Osteoblast (primary cell): Measurements from ENCODE around the gene C17orf50. TPM values are rescaled to one million over a fixed set of nuclear protein-coding genes. Genes with fewer than 3 reads are reported as not detected.

ENCODE experiments used
- DNase-seq: peaks from one replicate; pipeline ENCODE4 v3.0.0; 2011; ENCODE audit warnings: low spot score, mixed read lengths; ENCODE audit not compliant: insufficient read length; ENCODE audit errors: missing footprints
- H2AFZ ChIP-seq: 2 replicates; pipeline ENCODE4 v1.6.0; 2011; ENCODE audit warnings: mild to moderate bottlenecking, low read length
- H3K27ac ChIP-seq: 2 replicates; pipeline ENCODE4 v1.5.1; 2011; ENCODE audit warnings: mild to moderate bottlenecking, low read depth, low read length, moderate library complexity
- H3K27me3 ChIP-seq: 2 replicates; pipeline ENCODE4 v1.6.0; 2012; ENCODE audit warnings: mild to moderate bottlenecking, control low read depth, inconsistent platforms, low read length, moderate library complexity; ENCODE audit not compliant: insufficient read depth
- H3K36me3 ChIP-seq: 2 replicates; pipeline ENCODE4 v1.5.1; 2011; ENCODE audit warnings: mild to moderate bottlenecking, low read length, control low read depth, moderate library complexity; ENCODE audit not compliant: insufficient read depth
- H3K4me1 ChIP-seq: 2 replicates; pipeline ENCODE4 v1.5.1; 2011; ENCODE audit warnings: mild to moderate bottlenecking, low read length, control low read depth, moderate library complexity; ENCODE audit not compliant: insufficient read depth
- H3K4me2 ChIP-seq: 2 replicates; pipeline ENCODE4 v1.6.0; 2011; ENCODE audit warnings: mild to moderate bottlenecking, low read length; ENCODE audit not compliant: insufficient read depth
- H3K4me3 ChIP-seq: fragments of 200-600 bp; sonication (generic); 3 replicates; pipeline ENCODE4 v1.5.1; 2012; ENCODE audit warnings: mild to moderate bottlenecking, low read length, inconsistent platforms; ENCODE audit not compliant: insufficient read depth
- H3K79me2 ChIP-seq: 2 replicates; pipeline ENCODE4 v1.6.0; 2012; ENCODE audit warnings: mild to moderate bottlenecking, low read length, control low read depth, inconsistent platforms; ENCODE audit not compliant: insufficient read depth
- H3K9me3 ChIP-seq: 2 replicates; pipeline ENCODE4 v1.5.1; 2011; ENCODE audit warnings: low read depth, low read length, control low read depth
- H4K20me1 ChIP-seq: 2 replicates; pipeline ENCODE4 v1.6.0; 2012; ENCODE audit warnings: mild to moderate bottlenecking, low read length, control low read depth; ENCODE audit not compliant: insufficient read depth
- CTCF ChIP-seq: IDR thresholded peaks from 2 replicates; pipeline ENCODE4 v1.5.1; 2011; ENCODE audit warnings: mild to moderate bottlenecking, low read depth, low read length, moderate library complexity; ENCODE audit errors: extremely low read depth
- total RNA-seq: library from RNA; depleted of rRNA; stranded (reverse); fragments of >200 nt; gene quantifications from 2 replicates; pipeline ENCODE4 v1.2.3, GENCODE V29; 2012

The C17orf50 gene
- total RNA-seq, 1 donor: not detected

- Histone ChIP-seq H4K20me1 (no peaks in the 10 kb centered on the region), H2AFZ (no peak overlapping the region), H3K27ac (no peak overlapping the region), H3K4me1 (peaks cover 52% of the 10 kb centered on the region), H3K36me3 (no peaks in the 10 kb centered on the region), H3K9me3 (no peaks in the 10 kb centered on the region), H3K4me3 (no peak overlapping the region), H3K79me2 (no peaks in the 10 kb centered on the region), H3K4me2 (no peak overlapping the region), H3K27me3 (peaks cover 20% of the 10 kb centered on the region)
- peak; percentile 85 for DNase-seq
- TF ChIP-seq CTCF: no peak
Measured at GRCh38 chr17:35784895-35785294, 24.2 kb downstream of the C17orf50 start.

GRCh38 chr17:35786941-35787432 is 26.3 kb downstream of the C17orf50 start:
- Histone ChIP-seq H3K4me1 (peaks cover 52% of the 10 kb centered on the region), H3K36me3 (no peaks in the 10 kb centered on the region), H3K4me2 (peak overlapping the region; percentile 32), H2AFZ (peak overlapping the region; percentile 60), H4K20me1 (no peaks in the 10 kb centered on the region), H3K27ac (peak overlapping the region; percentile 28), H3K27me3 (peaks cover 14% of the 10 kb centered on the region), H3K4me3 (no peak overlapping the region), H3K9me3 (no peaks in the 10 kb centered on the region), H3K79me2 (no peaks in the 10 kb centered on the region)
- no peak for TF ChIP-seq CTCF
- DNase-seq: peak; percentile 64

GRCh38 chr17:35788477-35789368 is 28.0 kb downstream of the C17orf50 start:
- peak overlapping the region; percentile 68 for H3K4me2 ChIP-seq
- H2AFZ ChIP-seq: peak overlapping the region; percentile 75
- peak; percentile 97 for DNase-seq
- H3K9me3 ChIP-seq: no peaks in the 10 kb centered on the region
- peaks cover 24% of the 10 kb centered on the region for H3K27me3 ChIP-seq
- H3K4me1 ChIP-seq: peaks cover 45% of the 10 kb centered on the region
- H3K79me2 ChIP-seq: no peaks in the 10 kb centered on the region
- no peaks in the 10 kb centered on the region for H3K36me3 ChIP-seq
- no peaks in the 10 kb centered on the region for H4K20me1 ChIP-seq
- TF ChIP-seq CTCF: no peak
- peak overlapping the region; percentile 40 for H3K4me3 ChIP-seq
- peak overlapping the region; percentile 89 for H3K27ac ChIP-seq

GRCh38 chr17:35790841-35791240 is 30.2 kb downstream of the C17orf50 start:
- Histone ChIP-seq H4K20me1 (no peaks in the 10 kb centered on the region), H3K79me2 (no peaks in the 10 kb centered on the region), H3K36me3 (no peaks in the 10 kb centered on the region), H3K27ac (no peak overlapping the region), H2AFZ (no peak overlapping the region), H3K4me3 (no peak overlapping the region), H3K4me1 (peaks cover 33% of the 10 kb centered on the region), H3K27me3 (peaks cover 43% of the 10 kb centered on the region), H3K9me3 (no peaks in the 10 kb centered on the region), H3K4me2 (no peak overlapping the region)
- DNase-seq: no peak
- no peak for TF ChIP-seq CTCF
